IPS-18a (cell line): ENCODE measurements around the gene TTC6.

ENCODE experiments used
- H3K27ac ChIP-seq: one replicate; pipeline ENCODE4 v1.5.1; 2013; ENCODE audit warnings: low read length
- H3K27me3 ChIP-seq: one replicate; pipeline ENCODE4 v1.6.1; 2013; ENCODE audit warnings: mild to moderate bottlenecking, low read length; ENCODE audit not compliant: control insufficient read depth, insufficient read depth
- H3K36me3 ChIP-seq: one replicate; pipeline ENCODE4 v1.6.1; 2013; ENCODE audit warnings: low read depth, low read length; ENCODE audit not compliant: control insufficient read depth
- H3K4me1 ChIP-seq: one replicate; pipeline ENCODE4 v1.6.1; 2013; ENCODE audit warnings: low read depth, low read length; ENCODE audit not compliant: control insufficient read depth
- H3K4me3 ChIP-seq: one replicate; pipeline ENCODE4 v1.5.1; 2013; ENCODE audit warnings: low read length
- H3K9ac ChIP-seq: one replicate; pipeline ENCODE4 v1.6.1; 2013; ENCODE audit warnings: mild to moderate bottlenecking, low read length, moderate library complexity
- H3K9me3 ChIP-seq: one replicate; pipeline ENCODE4 v1.6.1; 2013; ENCODE audit warnings: low read depth, low read length; ENCODE audit not compliant: control insufficient read depth

TTC6 gene

DNA sequence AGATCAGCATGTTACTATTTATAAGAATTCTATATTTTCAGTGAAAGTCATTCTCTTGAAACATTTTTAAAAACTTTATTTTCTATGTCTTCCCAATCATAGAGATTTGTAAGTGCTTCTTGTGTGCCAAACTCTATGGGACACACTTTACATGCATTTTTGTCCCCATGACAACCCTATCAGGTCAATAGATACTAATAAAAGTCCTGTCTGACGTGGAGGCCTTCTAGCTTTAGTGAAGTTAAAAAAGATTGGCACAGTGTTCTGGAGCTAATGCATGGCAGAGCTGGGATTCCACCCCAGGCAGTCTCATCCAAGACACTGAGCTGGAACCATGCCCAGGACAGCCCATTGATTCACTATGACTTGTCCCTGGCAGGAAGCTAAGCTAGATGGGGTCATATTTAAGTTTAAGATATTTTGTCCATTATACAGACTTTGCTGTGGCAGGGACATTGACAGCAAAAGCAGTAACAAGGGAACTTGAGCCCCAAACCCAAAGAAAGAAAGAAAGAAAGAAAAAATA is 28.1 kb downstream of the TTC6 start:
- Histone ChIP-seq H3K27me3 (peaks cover 39% of the 10 kb centered on the region), H3K9ac (no peak overlapping the region), H3K27ac (no peak overlapping the region), H3K4me1 (no peaks in the 10 kb centered on the region), H3K36me3 (no peaks in the 10 kb centered on the region), H3K9me3 (no peaks in the 10 kb centered on the region), H3K4me3 (no peak overlapping the region)

DNA sequence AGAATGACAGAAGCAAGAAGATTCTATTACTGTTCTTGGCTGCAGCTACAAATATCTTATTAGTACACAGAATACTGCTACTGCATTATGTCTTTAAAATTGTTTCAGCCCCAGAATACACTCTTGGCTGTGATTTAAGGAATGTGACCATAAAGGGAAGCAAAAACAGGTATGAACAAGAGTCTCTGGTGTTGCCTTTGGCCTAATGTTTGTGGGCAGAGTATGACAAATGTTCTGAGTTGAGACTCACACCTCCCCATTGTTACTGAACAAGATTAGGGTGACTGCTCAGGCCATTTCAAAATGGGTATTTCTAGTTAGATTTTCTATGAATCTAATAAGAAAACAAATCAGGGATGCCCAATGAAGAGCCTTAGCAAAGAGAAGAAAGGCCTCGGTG is 28.5 kb downstream of the TTC6 start:
- Histone ChIP-seq H3K36me3 (no peaks in the 10 kb centered on the region), H3K9me3 (no peaks in the 10 kb centered on the region), H3K4me3 (no peak overlapping the region), H3K9ac (no peak overlapping the region), H3K4me1 (no peaks in the 10 kb centered on the region), H3K27ac (no peak overlapping the region), H3K27me3 (peaks cover 39% of the 10 kb centered on the region)

DNA sequence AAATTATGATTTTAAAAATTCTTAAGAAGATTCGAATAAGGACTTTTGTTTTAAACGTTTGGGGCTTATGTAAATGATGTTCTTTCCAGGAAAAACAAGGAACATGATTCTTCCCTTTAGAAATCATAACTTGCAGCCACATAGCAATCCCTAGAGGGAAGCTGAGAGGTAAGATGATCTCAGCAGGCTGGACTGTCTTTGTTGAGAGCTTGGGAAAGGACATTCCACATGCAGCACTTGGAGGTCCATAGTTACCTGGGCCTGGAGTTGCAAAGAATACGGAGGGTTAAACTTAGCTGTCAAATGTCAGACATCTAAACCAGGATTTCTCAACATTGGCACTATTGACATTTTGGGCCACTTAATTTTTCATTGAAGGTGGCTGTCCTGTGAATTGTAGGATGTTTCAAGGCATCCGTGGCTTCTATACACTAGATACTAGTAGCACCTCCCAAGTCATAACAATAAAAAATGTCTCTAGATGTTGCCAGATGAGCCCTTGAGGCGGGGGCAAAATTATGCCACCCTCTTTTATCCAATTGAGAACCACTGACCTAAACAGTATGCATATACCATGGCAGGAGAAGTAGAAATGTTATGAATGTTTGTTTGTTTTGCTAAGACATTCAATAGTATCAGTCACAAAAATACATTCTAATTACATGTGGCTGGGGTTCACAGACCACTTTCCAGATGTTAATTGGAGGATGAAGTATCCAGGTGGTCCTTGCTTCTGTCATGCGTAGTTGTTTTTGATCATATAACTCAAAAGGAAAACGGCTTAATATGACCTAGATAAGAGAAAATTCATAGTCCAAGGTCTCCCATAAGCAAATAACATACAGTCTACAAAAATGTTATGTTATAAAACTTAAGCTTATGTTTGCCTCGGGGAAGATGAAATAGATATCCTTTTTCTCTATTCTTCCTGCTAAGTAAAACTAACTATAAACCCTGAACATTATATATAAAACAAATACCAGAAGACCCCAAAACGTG is 30.5 kb downstream of the TTC6 start:
- H3K9ac ChIP-seq, result no peak overlapping the region
- no peaks in the 10 kb centered on the region for H3K36me3 ChIP-seq
- H3K27me3 ChIP-seq, result peaks cover 33% of the 10 kb centered on the region
- no peaks in the 10 kb centered on the region for H3K9me3 ChIP-seq
- H3K27ac ChIP-seq, result no peak overlapping the region
- H3K4me3 ChIP-seq, result no peak overlapping the region
- no peaks in the 10 kb centered on the region for H3K4me1 ChIP-seq

DNA sequence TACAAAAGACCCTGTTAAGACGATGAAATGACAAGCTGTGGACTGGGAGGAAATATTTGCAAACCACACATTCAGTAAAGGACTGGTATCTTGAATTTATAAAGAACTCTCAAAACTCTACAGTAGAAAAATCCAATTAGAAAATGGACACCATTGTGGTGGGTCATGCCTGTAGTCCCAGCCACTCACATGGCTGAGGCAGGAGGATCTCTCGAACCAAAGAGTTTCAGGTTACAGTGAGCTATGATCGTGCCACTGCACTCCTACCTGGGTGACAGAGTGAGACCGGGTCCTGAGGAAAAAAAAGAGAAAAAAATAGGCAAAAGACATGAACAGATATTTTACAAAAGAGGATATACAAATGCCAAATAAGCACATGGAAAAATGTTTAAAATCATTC is 41.9 kb downstream of the TTC6 start:
- H3K27ac ChIP-seq, result no peak overlapping the region
- H3K9me3 ChIP-seq, result no peaks in the 10 kb centered on the region
- no peaks in the 10 kb centered on the region for H3K27me3 ChIP-seq
- no peaks in the 10 kb centered on the region for H3K4me1 ChIP-seq
- no peak overlapping the region for H3K9ac ChIP-seq
- H3K4me3 ChIP-seq, result no peak overlapping the region
- H3K36me3 ChIP-seq, result no peaks in the 10 kb centered on the region

DNA sequence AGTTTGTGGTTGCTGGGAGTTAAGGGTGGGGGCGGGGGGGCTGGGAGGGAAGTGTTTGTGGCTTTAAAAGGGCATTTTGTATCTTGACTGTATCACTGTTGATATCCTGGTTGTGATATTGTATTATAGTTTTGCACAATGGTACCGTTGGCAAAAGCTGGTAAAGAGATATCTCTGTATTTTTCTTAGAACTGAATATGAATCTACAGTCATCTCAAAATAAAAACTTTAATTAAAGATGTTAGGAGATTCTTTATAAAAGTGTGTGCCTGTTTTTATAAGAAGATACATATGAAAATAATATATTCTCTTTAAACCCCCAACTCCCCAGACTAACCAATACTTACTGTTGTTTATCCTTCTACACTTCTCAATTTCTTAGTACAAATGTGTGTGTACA is 43.2 kb downstream of the TTC6 start:
- Histone ChIP-seq H3K27ac (no peak overlapping the region), H3K9me3 (no peaks in the 10 kb centered on the region), H3K36me3 (no peaks in the 10 kb centered on the region), H3K4me1 (no peaks in the 10 kb centered on the region), H3K4me3 (no peak overlapping the region), H3K27me3 (no peaks in the 10 kb centered on the region), H3K9ac (no peak overlapping the region)

DNA sequence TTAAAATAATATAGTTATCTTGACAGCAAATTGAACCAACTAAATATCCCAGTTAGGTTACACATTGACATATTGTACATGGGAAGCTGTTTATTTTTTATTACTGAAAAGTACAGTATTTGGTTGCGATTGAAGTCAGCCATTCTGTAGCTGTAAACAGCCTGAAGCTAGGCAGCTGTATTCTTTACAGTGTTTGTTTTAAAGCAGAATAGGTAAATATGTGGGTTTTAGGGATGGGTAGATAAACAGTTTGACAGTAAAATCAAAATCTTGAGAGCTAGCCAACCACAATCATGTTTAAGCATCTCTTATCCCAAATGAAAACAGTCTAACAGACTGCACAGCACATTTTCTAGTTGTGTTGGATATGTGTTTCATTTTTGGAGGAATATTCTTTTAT is 45.7 kb downstream of the TTC6 start:
- no peaks in the 10 kb centered on the region for H3K9me3 ChIP-seq
- H3K36me3 ChIP-seq, result no peaks in the 10 kb centered on the region
- no peak overlapping the region for H3K9ac ChIP-seq
- no peak overlapping the region for H3K4me3 ChIP-seq
- H3K27ac ChIP-seq, result no peak overlapping the region
- no peaks in the 10 kb centered on the region for H3K4me1 ChIP-seq
- no peaks in the 10 kb centered on the region for H3K27me3 ChIP-seq

DNA sequence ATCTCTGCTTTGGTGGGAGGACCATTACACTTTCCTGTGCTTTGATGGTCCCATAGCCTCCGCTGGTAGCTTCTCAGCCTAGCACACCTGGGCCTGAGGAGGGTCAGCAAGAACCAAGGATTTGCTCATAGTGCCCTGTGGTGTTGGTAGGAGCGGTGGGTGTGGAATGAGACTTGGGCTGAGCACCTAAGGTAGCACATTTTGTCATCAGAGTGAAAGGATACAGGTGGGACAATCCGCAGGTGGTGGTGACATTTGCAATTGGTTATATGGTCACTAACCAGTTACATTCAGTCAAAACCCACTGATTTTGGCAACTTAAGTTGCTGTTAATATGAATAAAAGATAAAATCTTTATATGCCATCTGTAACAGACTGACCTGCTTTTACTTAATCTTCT is 46.7 kb downstream of the TTC6 start:
- no peaks in the 10 kb centered on the region for H3K27me3 ChIP-seq
- no peak overlapping the region for H3K9ac ChIP-seq
- H3K27ac ChIP-seq, result no peak overlapping the region
- no peaks in the 10 kb centered on the region for H3K36me3 ChIP-seq
- no peak overlapping the region for H3K4me3 ChIP-seq
- no peaks in the 10 kb centered on the region for H3K4me1 ChIP-seq
- no peaks in the 10 kb centered on the region for H3K9me3 ChIP-seq

DNA sequence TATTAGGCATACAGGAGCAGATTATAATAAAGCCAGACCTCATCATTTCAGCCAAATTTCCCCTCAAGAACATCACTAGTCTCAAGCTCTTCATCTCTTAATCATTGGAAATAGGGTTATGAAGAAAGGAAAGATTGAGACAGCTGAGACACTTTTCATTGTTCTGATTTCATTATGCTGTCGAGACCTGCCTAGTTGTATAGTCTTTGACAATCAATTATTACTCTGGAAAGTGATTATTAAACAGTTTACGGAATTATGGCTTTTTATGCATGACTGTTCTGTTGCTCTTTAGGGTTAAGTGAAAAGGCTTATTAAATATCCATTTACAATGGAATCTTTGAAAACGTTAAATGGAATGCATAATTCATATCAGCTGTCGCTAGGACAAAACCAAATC is 48.3 kb downstream of the TTC6 start:
- Histone ChIP-seq H3K9ac (no peak overlapping the region), H3K36me3 (no peaks in the 10 kb centered on the region), H3K27ac (no peak overlapping the region), H3K27me3 (no peaks in the 10 kb centered on the region), H3K4me1 (no peaks in the 10 kb centered on the region), H3K9me3 (no peaks in the 10 kb centered on the region), H3K4me3 (no peak overlapping the region)
